Measurements from ENCODE around the gene PC. TPM values are rescaled to one million over a fixed set of nuclear protein-coding genes. Genes with fewer than 3 reads are reported as not detected.
"Not testable (repeated sequence)": the region's sequence is repeated elsewhere in the genome, so short reads cannot be mapped to it uniquely, and the experiment has no call there.

The PC gene, protein sequence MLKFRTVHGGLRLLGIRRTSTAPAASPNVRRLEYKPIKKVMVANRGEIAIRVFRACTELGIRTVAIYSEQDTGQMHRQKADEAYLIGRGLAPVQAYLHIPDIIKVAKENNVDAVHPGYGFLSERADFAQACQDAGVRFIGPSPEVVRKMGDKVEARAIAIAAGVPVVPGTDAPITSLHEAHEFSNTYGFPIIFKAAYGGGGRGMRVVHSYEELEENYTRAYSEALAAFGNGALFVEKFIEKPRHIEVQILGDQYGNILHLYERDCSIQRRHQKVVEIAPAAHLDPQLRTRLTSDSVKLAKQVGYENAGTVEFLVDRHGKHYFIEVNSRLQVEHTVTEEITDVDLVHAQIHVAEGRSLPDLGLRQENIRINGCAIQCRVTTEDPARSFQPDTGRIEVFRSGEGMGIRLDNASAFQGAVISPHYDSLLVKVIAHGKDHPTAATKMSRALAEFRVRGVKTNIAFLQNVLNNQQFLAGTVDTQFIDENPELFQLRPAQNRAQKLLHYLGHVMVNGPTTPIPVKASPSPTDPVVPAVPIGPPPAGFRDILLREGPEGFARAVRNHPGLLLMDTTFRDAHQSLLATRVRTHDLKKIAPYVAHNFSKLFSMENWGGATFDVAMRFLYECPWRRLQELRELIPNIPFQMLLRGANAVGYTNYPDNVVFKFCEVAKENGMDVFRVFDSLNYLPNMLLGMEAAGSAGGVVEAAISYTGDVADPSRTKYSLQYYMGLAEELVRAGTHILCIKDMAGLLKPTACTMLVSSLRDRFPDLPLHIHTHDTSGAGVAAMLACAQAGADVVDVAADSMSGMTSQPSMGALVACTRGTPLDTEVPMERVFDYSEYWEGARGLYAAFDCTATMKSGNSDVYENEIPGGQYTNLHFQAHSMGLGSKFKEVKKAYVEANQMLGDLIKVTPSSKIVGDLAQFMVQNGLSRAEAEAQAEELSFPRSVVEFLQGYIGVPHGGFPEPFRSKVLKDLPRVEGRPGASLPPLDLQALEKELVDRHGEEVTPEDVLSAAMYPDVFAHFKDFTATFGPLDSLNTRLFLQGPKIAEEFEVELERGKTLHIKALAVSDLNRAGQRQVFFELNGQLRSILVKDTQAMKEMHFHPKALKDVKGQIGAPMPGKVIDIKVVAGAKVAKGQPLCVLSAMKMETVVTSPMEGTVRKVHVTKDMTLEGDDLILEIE
- 10 to 100 TPM in 2 of 5 experiments, 1 to 10 TPM in 3; 8.4 to 11.2 (median 10.0) TPM for total RNA-seq
- polyA plus RNA-seq, result 1 to 10 TPM; 4.9 to 7.7 TPM
- 9.6 reads per million, percentile 35 among the genes with 10 or more reads in this experiment for total RNA-seq

DNA sequence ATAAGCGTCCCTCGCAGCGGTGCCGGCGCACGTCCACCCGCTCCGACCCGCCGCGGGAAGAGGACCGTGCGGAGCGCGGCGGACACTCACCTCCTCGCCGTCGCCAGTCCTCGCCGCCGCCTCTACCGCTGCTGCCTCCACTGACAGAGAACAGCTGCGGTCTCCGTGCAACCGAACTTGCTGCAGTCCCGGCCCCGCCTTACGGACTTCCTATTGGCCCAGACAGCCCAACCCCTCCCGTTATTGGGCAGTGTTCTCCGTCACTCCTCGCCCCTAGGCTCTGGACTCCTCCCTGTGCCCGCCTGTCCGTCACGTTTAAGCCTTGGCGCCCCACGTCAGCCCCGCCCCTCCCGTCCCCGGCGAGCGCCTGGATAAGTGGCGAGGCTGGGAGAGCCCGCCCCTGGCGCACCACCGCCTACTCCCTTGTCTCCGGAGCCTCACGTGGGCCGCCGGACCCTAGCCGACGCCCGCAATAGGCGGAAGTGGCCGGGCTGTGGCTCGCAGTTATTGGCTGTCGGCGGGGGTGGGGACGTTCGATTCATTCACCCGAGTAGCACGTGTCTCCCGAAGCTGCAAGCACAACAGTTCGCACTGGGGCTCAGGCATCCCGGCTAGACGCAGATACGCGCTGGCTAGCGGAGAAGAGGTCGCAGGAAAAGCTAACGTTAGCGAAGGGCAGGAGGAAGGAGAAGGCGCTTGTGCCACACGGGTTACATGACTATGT lies at the start of gene PC:
PC (minus strand) TSS at position 152 of the 724 bp plus-strand sequence. CDS start 86,224 bp downstream, outside the sequence.
- DNase-seq, result peak; percentile 83 to 98 (median 96)
- peak within 1 kb of the TSS; percentile 76 to 93 (median 87) for H3K27ac Mint-ChIP-seq
- CTCF ChIA-PET, result interaction anchor here (1.4 kb wide), 1 partner anchor 77 kb away, joined by 3 read pairs; no protein-coding TSS in a partner anchor
- peak within 1 kb of the TSS; percentile 82 to 95 (median 91) for H3K4me3 Mint-ChIP-seq
- Histone ChIP-seq H3K9me3 (ENCODE audit: control insufficient read depth in 2 of 3, low read length in 3 of 3) (no peaks in the 10 kb centered on the region), H3K27ac (ENCODE audit: low read depth, low read length) (peak within 1 kb of the TSS; percentile 64), H3K4me3 (ENCODE audit: low read length) (peak within 1 kb of the TSS; percentile 81), H3K4me1 (ENCODE audit: control insufficient read depth in 2 of 2, insufficient read depth in 2 of 2, low read length in 2 of 2) (peaks cover 8 to 19% of the 10 kb centered on the region in 2 donors), H3K36me3 (ENCODE audit: control insufficient read depth in 2 of 3, insufficient read depth in 3 of 3, low read length in 3 of 3) (no peaks in the 10 kb centered on the region), H3K27me3 (ENCODE audit: control insufficient read depth in 2 of 2, insufficient read depth in 2 of 2, low read length in 2 of 2) (no peaks in the 10 kb centered on the region)
- H3K36me3 Mint-ChIP-seq, result no peaks in the 10 kb centered on the region
- peaks cover 16 to 31% (median 27%) of the 10 kb centered on the region in 7 donors for H3K4me1 Mint-ChIP-seq
- POLR2A ChIA-PET, result interaction anchor here (0.6 to 1.2 kb wide), 5 partner anchors 23 to 281 kb away, joined by 3 to 4 read pairs (median 3); no protein-coding TSS in a partner anchor
- H3K9me3 Mint-ChIP-seq, result no peaks in the 10 kb centered on the region
- peak; percentile 98 for ATAC-seq
- H3K27me3 Mint-ChIP-seq, result peaks cover 0 to 6% (median 0%) of the 10 kb centered on the region in 5 donors
- intact Hi-C loops (cut with micrococcal nuclease), result loop anchor here (1.0 to 5.0 kb wide), 11 partner anchors 66 to 846 kb away; partner anchors contain the start of genes RCE1 (in 2 of the 2), PELI3 (in 1 of the 2), POLD4 (in 1 of the 2) and RBM4 (in 1 of the 2)

DNA sequence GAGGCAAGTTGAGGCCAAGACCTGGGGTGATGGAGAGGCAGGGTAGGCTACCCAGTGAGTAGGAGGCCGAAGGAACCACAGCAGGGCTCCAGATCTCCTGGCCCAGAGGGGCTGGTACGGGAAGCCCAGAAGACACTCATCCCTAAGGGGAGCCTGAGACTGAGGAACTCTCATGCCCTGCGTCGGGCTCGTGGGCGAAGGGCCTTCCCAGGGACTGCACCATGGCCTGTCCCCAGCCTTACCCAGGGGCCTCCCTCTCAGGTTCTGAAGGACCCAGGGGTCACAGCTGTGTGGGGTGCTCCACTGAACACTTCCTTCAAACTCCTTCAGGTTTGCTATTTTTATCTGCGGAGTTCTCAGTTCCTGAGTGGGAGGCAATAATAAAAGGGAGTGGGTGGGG lies 48.9 kb upstream of the PC start:
- intact Hi-C loops (cut with micrococcal nuclease), result no loop called here
- no peaks in the 10 kb centered on the region for H3K4me1 ChIP-seq (ENCODE audit: control insufficient read depth in 2 of 2, insufficient read depth in 2 of 2, low read length in 2 of 2)
- peak overlapping the region in 1 of 9 donors; percentile 31 for H3K27ac Mint-ChIP-seq
- H3K36me3 Mint-ChIP-seq, result no peaks in the 10 kb centered on the region
- no peaks in the 10 kb centered on the region for H3K36me3 ChIP-seq (ENCODE audit: control insufficient read depth in 2 of 3, insufficient read depth in 3 of 3, low read length in 3 of 3)
- ChIA-PET POLR2A (no interaction called here), CTCF (interaction anchor here (0.7 kb wide), 1 partner anchor 609 kb away, joined by 3 read pairs; no protein-coding TSS in a partner anchor)
- peaks cover 0 to 4% (median 0%) of the 10 kb centered on the region in 5 donors for H3K27me3 Mint-ChIP-seq
- peaks cover 0 to 1% (median 0%) of the 10 kb centered on the region in 11 donors for H3K9me3 Mint-ChIP-seq
- no peaks in the 10 kb centered on the region for H3K9me3 ChIP-seq (ENCODE audit: control insufficient read depth in 2 of 3, low read length in 3 of 3)
- peaks cover 0 to 6% (median 4%) of the 10 kb centered on the region in 7 donors for H3K4me1 Mint-ChIP-seq
- no peaks in the 10 kb centered on the region for H3K27me3 ChIP-seq (ENCODE audit: control insufficient read depth in 2 of 2, insufficient read depth in 2 of 2, low read length in 2 of 2)
- H3K4me3 ChIP-seq (ENCODE audit: low read length), result no peak overlapping the region
- DNase-seq (no peak), ATAC-seq (no peak)
- H3K27ac ChIP-seq (ENCODE audit: low read depth, low read length), result no peak overlapping the region
- no peak overlapping the region for H3K4me3 Mint-ChIP-seq

DNA sequence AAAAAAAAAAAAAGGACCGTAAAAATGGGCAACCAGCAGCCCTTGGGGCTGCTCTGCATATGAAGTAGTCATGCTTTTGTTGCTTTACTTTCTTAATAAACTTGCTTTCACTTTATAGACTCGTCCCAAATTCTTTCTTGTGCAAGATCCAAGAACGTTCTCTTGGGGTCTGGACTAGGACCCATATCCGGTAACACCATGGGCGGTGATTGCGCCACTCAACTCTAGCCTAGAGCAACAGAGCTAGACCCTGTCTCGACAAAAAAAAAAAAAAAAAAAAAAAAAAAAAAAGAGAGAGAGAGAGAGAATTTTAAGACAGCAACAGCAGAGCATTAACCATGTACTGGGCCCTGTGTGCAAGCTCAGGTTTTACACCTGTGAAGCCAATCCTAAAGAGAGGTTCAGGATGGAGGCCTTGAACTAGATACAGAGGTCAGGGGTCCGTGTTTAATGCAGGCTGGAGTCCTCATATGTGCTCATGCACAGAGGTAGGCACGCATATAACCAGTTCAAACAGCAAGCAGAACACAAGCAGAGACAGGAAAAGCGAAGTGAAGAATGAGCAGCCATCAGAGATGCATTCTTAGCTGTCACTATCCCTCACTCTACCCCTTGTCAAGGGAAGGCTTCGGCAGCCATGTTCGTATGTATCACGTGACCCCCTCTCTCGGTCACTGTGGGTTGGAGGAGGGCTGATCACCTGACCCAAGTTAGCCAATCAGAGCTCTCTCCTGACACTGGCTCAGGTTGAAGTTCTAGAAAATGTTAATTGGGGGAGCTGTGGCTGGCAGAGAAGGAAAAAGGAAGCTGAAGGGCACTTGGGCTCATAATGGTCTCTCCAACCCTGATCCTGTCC lies 48.1 kb upstream of the PC start:
- ChIA-PET POLR2A (no interaction called here), CTCF (no interaction called here)
- DNase-seq (peak in 1 of 9 donors; percentile 19), ATAC-seq (no peak)
- H3K36me3 ChIP-seq (ENCODE audit: control insufficient read depth in 2 of 3, insufficient read depth in 3 of 3, low read length in 3 of 3), result no peaks in the 10 kb centered on the region
- no peaks in the 10 kb centered on the region for H3K36me3 Mint-ChIP-seq
- peaks cover 0 to 4% (median 0%) of the 10 kb centered on the region in 5 donors for H3K27me3 Mint-ChIP-seq
- no peak overlapping the region for H3K27ac ChIP-seq (ENCODE audit: low read depth, low read length)
- H3K27me3 ChIP-seq (ENCODE audit: control insufficient read depth in 2 of 2, insufficient read depth in 2 of 2, low read length in 2 of 2), result no peaks in the 10 kb centered on the region
- H3K4me1 ChIP-seq (ENCODE audit: control insufficient read depth in 2 of 2, insufficient read depth in 2 of 2, low read length in 2 of 2), result no peaks in the 10 kb centered on the region
- H3K4me3 ChIP-seq (ENCODE audit: low read length), result no peak overlapping the region
- intact Hi-C loops (cut with micrococcal nuclease), result no loop called here
- H3K9me3 ChIP-seq (ENCODE audit: control insufficient read depth in 2 of 3, low read length in 3 of 3), result no peaks in the 10 kb centered on the region
- H3K4me3 Mint-ChIP-seq, result no peak overlapping the region
- peaks cover 0 to 6% (median 4%) of the 10 kb centered on the region in 7 donors for H3K4me1 Mint-ChIP-seq
- H3K27ac Mint-ChIP-seq, result peak overlapping the region in 1 of 9 donors; percentile 15
- H3K9me3 Mint-ChIP-seq, result peaks cover 0 to 1% (median 0%) of the 10 kb centered on the region in 11 donors

DNA sequence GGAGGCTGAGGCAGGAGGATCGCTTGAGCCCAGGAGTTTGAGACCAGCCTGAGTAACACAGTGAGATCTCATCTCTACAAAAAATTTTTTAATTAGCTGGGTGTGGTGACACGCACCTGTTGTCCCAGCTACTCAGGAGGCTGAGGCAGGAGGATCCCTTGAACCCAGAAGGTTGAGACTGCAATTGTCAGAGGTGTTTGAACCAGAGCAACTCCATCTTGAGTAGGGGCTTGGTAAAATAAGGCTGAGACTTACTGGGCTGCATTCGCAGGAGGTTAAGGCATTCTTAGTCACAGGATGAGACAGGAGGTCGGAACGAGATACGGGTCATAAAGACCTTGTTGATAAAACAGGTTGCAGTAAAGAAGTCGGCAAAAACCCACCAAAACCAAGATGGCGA lies 47.0 kb upstream of the PC start:
- H3K9me3 ChIP-seq (ENCODE audit: control insufficient read depth in 2 of 3, low read length in 3 of 3); H3K4me1 ChIP-seq (ENCODE audit: control insufficient read depth in 2 of 2, insufficient read depth in 2 of 2, low read length in 2 of 2); H3K4me1 Mint-ChIP-seq; H3K27ac ChIP-seq (ENCODE audit: low read depth, low read length); intact Hi-C loops (cut with micrococcal nuclease); CTCF ChIA-PET; H3K27me3 Mint-ChIP-seq; H3K27ac Mint-ChIP-seq; ATAC-seq; H3K9me3 Mint-ChIP-seq; H3K4me3 Mint-ChIP-seq; POLR2A ChIA-PET; H3K27me3 ChIP-seq (ENCODE audit: control insufficient read depth in 2 of 2, insufficient read depth in 2 of 2, low read length in 2 of 2); H3K36me3 ChIP-seq (ENCODE audit: control insufficient read depth in 2 of 3, insufficient read depth in 3 of 3, low read length in 3 of 3); DNase-seq; H3K36me3 Mint-ChIP-seq; H3K4me3 ChIP-seq (ENCODE audit: low read length): not testable (repeated sequence)

DNA sequence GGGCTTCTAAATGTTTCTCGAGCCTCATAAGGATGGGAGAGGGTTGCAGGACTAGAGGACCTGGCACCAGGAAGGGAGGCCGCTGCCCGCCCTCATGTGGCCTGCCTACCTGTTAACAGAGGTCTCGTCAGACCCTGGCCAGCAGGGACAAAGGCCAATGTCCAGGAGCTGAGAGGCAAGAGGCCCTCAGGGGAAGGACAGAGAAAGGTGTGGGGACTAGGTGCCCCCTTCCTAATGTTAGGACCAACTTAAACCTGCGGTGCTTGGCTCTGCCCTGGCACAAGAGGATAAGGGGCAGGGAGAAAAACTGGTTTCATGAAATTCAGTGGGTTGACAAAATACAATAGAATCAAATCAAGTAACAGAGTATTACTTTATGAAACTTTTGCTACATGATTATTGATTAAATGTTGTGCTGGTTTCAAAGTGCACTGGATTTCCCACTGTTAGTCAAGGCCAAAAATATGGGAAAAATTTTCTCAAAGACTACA lies 44.8 kb upstream of the PC start:
- Histone ChIP-seq H3K4me3 (ENCODE audit: low read length) (no peak overlapping the region), H3K36me3 (ENCODE audit: control insufficient read depth in 2 of 3, insufficient read depth in 3 of 3, low read length in 3 of 3) (no peaks in the 10 kb centered on the region), H3K27me3 (ENCODE audit: control insufficient read depth in 2 of 2, insufficient read depth in 2 of 2, low read length in 2 of 2) (no peaks in the 10 kb centered on the region), H3K4me1 (ENCODE audit: control insufficient read depth in 2 of 2, insufficient read depth in 2 of 2, low read length in 2 of 2) (no peaks in the 10 kb centered on the region), H3K27ac (ENCODE audit: low read depth, low read length) (no peak overlapping the region), H3K9me3 (ENCODE audit: control insufficient read depth in 2 of 3, low read length in 3 of 3) (no peaks in the 10 kb centered on the region)
- intact Hi-C loops (cut with micrococcal nuclease), result no loop called here
- DNase-seq (no peak), ATAC-seq (no peak)
- Mint-ChIP-seq H3K27ac (no peak overlapping the region), H3K4me1 (peaks cover 0 to 6% (median 4%) of the 10 kb centered on the region in 7 donors), H3K4me3 (no peak overlapping the region), H3K9me3 (peaks cover 0 to 1% (median 0%) of the 10 kb centered on the region in 11 donors), H3K36me3 (no peaks in the 10 kb centered on the region), H3K27me3 (peaks cover 0 to 5% (median 0%) of the 10 kb centered on the region in 5 donors)
- POLR2A ChIA-PET, result no interaction called here
- CTCF ChIA-PET, result no interaction called here

All from naive thymus-derived CD4-positive, alpha-beta T cell (primary cell).